Mammary epithelial cell (primary cell): ENCODE measurements around the gene CCDC182.

Source experiments
- EZH2 ChIP-seq: IDR thresholded peaks from 2 replicates; pipeline ENCODE4 v1.6.1; 2012; ENCODE audit warnings: low read length, inconsistent platforms, borderline replicate concordance
- TF ChIP-seq, protein P1 (sequence below), 2 donors: IDR thresholded peaks in 1 of 2; conservative IDR thresholded peaks in 1 of 2; 2 replicates each; pipeline ENCODE4 v1.5.1; 2011 to 2012; ENCODE audit warnings: inconsistent platforms in 2 of 2, low read length in 2 of 2, mild to moderate bottlenecking in 2 of 2, control low read depth in 1 of 2, low read depth in 1 of 2; ENCODE audit not compliant: insufficient read depth in 1 of 2; ENCODE audit errors: extremely low read depth in 1 of 2

DNA sequence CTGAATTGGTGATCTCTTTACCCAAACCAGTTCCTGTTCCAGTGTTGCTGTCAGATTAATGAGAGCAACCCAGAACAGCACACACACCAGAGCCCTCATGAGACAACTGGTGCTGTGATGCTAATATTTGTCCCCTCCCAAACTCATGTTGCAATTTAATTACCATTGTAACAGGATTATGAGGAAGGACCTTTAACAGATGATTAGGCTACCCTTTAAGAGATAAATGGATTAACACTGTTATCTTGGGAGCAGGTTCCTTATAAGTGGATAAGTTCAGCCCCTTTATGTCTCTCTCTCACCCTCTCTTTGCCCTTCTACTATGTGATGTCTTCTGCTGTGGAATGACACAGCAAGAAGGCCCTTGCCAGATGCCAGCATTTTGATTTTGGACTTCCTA is 1.1 kb upstream of the CCDC182 start:
- TF ChIP-seq, protein P1, sequence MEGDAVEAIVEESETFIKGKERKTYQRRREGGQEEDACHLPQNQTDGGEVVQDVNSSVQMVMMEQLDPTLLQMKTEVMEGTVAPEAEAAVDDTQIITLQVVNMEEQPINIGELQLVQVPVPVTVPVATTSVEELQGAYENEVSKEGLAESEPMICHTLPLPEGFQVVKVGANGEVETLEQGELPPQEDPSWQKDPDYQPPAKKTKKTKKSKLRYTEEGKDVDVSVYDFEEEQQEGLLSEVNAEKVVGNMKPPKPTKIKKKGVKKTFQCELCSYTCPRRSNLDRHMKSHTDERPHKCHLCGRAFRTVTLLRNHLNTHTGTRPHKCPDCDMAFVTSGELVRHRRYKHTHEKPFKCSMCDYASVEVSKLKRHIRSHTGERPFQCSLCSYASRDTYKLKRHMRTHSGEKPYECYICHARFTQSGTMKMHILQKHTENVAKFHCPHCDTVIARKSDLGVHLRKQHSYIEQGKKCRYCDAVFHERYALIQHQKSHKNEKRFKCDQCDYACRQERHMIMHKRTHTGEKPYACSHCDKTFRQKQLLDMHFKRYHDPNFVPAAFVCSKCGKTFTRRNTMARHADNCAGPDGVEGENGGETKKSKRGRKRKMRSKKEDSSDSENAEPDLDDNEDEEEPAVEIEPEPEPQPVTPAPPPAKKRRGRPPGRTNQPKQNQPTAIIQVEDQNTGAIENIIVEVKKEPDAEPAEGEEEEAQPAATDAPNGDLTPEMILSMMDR (conservative IDR thresholded peaks at IDR 0.05 in 1 of 2, IDR thresholded peaks at IDR 0.05 in 1 of 2; ENCODE audit: extremely low read depth in 1 of 2, insufficient read depth in 1 of 2, low read depth in 1 of 2, low read length in 2 of 2) = no peak
- TF ChIP-seq EZH2 = no peak
